Fibroblast of lung (primary cell): ENCODE data around the gene NYAP1.

Experiments
- EZH2 ChIP-seq: IDR thresholded peaks from 2 replicates; pipeline ENCODE4 v1.5.1; 2012; ENCODE audit warnings: low read length, control low read depth, mild to moderate bottlenecking; ENCODE audit errors: missing control alignments
- TF ChIP-seq, protein P1 (sequence below), 2 donors: IDR thresholded peaks in 1 of 2; conservative IDR thresholded peaks in 1 of 2; 1 replicate in 1 of 2; 2 replicates in 1 of 2; pipeline ENCODE4 v1.5.1; 2011 to 2012; ENCODE audit warnings: low read length in 2 of 2, control low read depth in 1 of 2, inconsistent platforms in 1 of 2, low read depth in 1 of 2, mild to moderate bottlenecking in 1 of 2

DNA sequence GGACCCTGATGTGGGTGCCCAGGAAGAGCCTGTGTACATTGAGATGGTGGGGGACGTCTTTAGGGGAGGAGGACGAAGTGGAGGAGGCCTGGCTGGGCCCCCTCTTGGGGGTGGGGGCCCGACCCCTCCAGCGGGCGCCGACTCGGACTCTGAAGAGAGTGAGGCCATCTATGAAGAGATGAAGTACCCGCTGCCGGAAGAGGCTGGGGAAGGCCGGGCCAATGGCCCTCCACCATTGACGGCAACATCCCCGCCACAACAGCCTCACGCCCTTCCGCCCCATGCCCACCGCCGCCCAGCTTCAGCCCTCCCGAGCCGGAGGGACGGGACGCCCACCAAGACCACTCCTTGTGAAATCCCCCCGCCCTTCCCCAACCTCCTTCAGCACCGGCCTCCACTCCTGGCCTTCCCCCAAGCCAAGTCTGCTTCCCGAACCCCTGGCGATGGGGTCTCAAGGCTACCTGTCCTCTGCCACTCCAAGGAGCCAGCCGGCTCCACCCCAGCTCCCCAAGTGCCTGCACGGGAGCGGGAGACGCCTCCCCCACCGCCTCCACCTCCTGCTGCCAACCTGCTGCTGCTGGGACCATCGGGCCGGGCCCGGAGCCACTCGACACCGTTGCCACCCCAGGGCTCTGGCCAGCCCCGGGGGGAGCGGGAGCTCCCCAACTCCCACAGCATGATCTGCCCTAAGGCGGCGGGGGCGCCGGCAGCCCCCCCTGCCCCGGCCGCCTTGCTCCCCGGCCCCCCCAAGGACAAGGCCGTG, 4.8 kb downstream of the NYAP1 start:
- TF ChIP-seq, protein P1, sequence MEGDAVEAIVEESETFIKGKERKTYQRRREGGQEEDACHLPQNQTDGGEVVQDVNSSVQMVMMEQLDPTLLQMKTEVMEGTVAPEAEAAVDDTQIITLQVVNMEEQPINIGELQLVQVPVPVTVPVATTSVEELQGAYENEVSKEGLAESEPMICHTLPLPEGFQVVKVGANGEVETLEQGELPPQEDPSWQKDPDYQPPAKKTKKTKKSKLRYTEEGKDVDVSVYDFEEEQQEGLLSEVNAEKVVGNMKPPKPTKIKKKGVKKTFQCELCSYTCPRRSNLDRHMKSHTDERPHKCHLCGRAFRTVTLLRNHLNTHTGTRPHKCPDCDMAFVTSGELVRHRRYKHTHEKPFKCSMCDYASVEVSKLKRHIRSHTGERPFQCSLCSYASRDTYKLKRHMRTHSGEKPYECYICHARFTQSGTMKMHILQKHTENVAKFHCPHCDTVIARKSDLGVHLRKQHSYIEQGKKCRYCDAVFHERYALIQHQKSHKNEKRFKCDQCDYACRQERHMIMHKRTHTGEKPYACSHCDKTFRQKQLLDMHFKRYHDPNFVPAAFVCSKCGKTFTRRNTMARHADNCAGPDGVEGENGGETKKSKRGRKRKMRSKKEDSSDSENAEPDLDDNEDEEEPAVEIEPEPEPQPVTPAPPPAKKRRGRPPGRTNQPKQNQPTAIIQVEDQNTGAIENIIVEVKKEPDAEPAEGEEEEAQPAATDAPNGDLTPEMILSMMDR (conservative IDR thresholded peaks at IDR 0.05 in 1 of 2, IDR thresholded peaks at IDR 0.05 in 1 of 2; ENCODE audit: low read depth in 1 of 2, low read length in 2 of 2), result no peak
- no peak for TF ChIP-seq EZH2
